Measurements from ENCODE around the gene ZYG11B.
"Not testable (repeated sequence)": the region's sequence is repeated elsewhere in the genome, so short reads cannot be mapped to it uniquely, and the experiment has no call there.

The ZYG11B gene

DNA sequence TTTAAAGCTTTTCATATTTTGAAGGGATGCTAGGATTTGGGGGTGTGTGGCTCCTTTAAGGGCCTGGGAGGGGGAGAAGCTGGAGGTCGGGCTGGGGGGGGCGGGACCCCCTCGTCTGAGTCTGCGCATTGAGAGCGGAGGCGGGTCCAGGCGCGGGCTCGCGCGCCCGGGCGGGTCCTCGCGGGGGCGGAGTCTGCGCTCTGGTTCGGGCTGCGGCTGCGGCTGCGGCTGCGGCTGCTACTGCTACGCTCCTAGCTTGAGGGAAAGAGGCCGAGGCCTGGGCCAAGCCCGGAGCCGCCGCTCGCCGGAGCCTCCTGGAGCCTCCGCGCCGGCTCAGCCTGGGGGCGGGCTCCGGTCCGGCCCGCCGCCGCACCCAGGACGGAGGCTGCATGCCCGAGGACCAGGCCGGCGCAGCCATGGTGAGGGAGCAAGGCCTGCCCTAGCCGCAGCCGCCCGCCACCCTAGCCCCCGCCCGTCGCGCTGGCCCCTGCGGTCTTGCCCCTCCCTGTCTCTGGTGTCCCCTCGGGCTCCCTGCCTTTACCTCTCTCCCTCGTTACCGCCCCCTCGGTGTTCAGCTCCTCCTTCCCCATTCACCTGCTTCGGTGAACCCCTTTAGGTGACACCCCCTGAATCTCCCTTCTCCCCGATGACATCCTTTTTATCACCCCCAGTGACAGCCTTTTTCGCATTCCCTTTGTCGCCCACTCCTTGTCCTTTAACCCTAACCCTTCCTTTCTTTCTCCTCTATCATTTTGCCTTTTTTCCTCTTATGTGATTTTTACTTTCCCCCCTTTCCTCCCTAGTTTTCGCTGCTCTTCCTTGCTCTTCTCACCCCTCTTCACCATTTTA, at the start of gene ZYG11B:
ZYG11B (plus strand) TSS at position 189 of the 849 bp plus-strand sequence; CDS start at position 390, 201 bp downstream.
- peak; percentile 88 for DNase-seq

- DNase-seq, result no peak
Observed at GRCh38 chr1:52677076-52677806, 49.0 kb upstream of the ZYG11B start.

DNA sequence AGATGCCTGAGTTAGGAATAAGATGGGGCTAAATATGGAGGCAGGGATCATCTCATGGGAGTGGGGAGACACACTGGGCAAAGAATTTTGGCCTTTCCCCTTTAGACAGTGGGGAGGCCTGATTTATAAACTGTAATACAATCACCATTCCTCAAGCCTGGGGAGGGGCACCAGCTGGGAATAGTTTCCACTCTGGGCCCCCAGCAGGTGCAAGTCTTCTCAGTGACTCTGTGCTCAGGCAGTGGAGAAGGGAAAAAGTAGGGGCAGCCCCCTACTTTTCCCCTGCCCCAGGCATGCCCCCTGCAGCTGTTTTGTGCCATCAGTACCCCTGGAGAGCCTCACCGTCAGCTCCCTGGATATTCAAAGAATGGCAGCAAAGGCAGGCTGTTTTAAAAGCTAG, 47.2 kb upstream of the ZYG11B start:
- DNase-seq, result no peak

GRCh38 chr1:52679498-52679897, 46.8 kb upstream of the ZYG11B start:
- DNase-seq, result no peak

DNA sequence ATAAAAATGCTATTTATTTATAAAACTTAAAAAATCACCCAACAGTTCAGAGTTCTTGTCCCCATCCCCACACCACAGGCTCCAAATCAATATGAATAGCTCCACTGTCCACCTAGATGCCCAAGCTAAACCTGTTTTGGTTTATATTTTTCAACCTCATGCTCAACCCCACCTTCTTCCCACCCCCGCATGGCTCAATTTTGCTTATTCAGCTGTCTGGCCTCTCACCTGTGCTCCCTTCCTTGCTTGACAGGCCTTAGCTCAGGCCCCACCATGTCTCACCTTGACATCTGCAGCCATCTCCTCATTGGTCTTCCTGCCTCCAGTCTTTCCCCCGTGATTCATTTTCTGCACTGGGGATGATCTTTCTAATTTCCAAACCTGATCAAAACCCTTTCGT, 45.9 kb upstream of the ZYG11B start:
- no peak for DNase-seq

- DNase-seq, result no peak
Observed at GRCh38 chr1:52681136-52681535, 45.1 kb upstream of the ZYG11B start.

DNA sequence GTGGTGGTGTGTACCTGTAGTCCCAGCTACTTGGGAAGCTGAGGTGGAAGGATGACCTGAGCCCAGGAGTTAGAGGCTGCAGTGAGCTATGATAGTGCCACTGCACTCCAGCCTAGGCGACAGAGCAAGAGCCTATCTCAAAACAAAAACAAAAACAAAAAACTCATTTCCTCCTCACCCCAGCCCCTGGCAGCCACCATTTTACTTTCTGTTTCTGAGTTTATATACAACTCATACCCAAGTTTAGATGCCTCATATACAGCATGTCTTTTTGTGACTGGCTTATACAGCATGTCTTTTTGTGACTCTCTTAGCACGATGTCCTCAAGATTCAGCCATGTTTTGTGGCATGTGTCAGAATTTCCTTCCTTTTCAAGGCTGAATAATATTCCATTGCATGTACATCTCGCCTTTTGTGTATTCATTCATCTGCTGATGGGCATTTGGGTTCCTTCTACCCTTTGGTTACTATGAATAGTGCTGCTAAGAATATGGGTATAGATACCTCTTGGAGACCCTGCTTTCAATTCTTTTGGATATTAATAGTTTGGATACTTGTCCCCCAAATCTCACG, 42.8 kb upstream of the ZYG11B start:
- DNase-seq, result no peak

GRCh38 chr1:52684545-52684944, 41.7 kb upstream of the ZYG11B start:
- no peak for DNase-seq

DNA sequence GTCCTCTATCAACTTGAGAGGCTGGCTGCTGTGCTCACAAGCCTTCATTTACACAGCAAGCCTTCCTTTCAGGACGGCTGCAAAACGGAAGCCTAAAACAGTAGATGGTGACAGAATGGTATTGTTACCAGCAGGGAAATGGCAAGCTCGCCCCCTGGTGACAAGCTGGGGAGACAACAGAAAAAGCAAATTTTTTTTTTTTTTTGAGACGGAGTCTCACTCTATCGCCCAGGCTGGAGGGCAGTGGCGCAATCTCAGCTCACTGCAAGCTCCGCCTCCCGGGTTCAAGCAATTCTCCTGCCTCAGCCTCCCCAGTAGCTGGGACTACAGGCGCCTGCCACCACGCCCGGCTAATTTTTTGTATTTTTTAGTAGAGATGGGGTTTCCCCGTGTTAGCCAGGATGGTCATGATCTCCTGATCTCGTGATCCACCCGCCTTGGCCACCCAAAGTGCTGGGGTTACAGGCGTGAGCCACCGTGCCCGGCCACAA, 39.9 kb upstream of the ZYG11B start:
- peak; percentile 81 for DNase-seq

DNA sequence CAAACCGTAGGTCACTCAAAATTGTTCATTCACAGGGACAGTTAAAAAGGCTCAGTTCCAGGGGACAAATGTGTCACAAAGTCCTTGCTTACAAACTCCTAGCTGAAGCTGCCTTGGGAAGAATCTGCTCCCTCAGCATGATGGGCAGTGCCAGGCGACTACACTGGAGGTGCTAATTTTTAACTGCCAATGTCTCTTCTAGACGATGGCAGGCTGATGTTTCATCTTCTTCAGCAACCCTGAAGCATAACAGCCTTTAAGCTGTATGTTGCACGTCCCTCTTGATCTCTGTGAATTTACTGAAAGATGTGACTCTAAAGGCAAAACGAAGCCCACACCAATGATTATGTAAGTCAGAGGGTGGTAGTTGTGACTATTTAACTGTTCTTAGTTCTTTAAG, 39.4 kb upstream of the ZYG11B start:
- DNase-seq, result no peak

GRCh38 chr1:52691821-52692220, 34.4 kb upstream of the ZYG11B start:
- no peak for DNase-seq

- no peak for DNase-seq
Observed at GRCh38 chr1:52692697-52693096, 33.6 kb upstream of the ZYG11B start.

GRCh38 chr1:52693351-52693750, 32.9 kb upstream of the ZYG11B start:
- not testable (repeated sequence) for DNase-seq

- DNase-seq, result no peak
Observed at GRCh38 chr1:52693843-52694242, 32.4 kb upstream of the ZYG11B start.

DNA sequence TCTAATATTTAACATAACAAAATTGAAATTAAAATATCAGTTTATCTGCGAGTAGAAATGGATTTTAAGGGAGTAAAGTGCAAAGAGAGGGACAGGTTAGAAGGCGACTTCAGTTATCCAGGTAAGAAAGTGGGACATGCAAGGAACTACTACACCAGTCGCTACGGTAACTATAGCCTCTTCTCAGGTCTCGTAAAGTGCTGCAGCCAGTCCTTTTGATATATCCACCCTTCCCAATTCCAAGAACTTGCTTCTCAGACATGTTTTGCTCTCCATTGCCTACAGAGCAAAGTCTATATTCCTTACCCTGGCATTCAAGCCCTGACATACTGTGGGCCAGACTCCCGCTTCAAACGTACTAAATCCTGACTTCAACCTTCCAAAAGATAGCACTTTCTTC, 30.6 kb upstream of the ZYG11B start:
- DNase-seq, result no peak

- peak; percentile 55 for DNase-seq
Observed at GRCh38 chr1:52697795-52698674, 28.2 kb upstream of the ZYG11B start, which contains the start of gene COA7. Gene COA7, minus strand, starts transcription at chr1:52698347. Its CDS starts 21 bp downstream, at chr1:52698326.

DNA sequence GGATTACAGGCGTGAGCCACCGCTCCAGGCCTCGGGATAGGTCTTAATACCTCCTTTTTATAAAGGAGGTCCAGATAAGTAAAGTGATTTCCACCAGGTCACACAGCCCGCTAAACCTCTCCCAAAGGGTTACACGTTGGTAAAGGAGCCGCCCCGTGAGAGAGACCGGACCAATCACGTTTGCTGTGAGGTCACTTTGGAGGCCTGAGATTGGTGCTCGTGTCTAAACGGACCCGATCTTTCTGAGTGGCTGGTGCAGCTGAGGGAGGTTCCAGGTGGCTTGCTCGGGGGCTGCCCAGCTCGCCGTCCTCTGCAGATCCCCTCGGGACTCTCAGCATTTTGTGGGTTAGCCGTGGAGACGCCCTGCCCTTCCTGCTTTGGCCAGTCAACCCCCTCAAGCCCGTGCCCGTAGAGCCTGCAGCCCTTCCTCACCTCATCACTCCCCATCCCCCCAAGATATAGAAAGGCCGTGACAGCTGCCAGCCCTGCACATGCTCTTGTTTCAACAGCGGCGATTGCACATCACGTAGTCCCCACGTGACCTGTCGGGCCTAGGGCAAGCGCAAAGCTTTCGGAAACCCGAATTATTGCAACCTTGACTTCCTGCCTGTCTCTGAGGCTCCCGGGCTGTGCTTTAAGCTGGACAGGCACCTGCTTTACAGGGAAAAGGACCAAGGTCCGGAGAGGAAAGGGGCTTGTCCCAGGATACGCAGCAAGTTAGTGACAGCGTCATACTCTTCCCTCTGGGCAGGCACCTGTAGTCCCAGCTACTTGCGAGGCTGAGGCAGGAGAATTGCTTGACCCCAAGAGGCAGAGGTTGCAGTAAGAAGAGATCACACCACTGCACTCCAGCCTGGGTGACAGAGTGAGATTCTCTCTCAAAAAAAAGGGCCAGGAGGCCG, 23.1 kb upstream of the ZYG11B start:
- peak; percentile 89 for DNase-seq

- DNase-seq, result no peak
Observed at GRCh38 chr1:52706136-52706670, 20.1 kb upstream of the ZYG11B start.

GRCh38 chr1:52706941-52707926, 19.0 kb upstream of the ZYG11B start:
- DNase-seq, result no peak
